ENCODE results near the gene C20orf204. TPM values are rescaled to one million over a fixed set of nuclear protein-coding genes. Genes with fewer than 3 reads are reported as not detected.

Gene C20orf204
- total and polyA plus RNA-seq, 3 donors from 2014 or later = 2.9 to 8.3 (median 4.5) TPM

DNA sequence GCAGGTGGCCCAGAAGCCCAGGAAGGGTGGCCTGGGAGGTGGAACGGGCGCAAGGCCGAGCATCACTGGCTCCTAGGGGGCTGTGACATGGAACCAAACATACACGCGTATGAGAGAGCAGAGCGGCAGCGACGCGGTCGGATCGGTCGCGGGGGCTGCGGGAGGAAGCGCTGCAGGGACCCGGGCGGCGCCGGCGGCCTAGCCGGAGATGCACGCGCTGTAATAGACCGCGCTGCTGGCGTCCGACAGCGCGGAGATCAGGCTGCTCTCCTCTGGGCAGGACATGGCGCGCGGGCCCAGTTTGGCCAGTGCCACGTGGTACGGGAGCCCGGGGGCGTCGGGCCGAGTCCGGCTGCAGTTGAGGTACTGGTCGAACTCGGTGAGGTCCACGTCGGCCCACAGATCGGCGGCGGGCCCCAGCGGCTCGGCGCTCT is 12.0 kb downstream of the C20orf204 start:
- no peak for TF ChIP-seq POLR2A (IDR thresholded peaks at IDR 0.05)
- TF ChIP-seq, protein P1, sequence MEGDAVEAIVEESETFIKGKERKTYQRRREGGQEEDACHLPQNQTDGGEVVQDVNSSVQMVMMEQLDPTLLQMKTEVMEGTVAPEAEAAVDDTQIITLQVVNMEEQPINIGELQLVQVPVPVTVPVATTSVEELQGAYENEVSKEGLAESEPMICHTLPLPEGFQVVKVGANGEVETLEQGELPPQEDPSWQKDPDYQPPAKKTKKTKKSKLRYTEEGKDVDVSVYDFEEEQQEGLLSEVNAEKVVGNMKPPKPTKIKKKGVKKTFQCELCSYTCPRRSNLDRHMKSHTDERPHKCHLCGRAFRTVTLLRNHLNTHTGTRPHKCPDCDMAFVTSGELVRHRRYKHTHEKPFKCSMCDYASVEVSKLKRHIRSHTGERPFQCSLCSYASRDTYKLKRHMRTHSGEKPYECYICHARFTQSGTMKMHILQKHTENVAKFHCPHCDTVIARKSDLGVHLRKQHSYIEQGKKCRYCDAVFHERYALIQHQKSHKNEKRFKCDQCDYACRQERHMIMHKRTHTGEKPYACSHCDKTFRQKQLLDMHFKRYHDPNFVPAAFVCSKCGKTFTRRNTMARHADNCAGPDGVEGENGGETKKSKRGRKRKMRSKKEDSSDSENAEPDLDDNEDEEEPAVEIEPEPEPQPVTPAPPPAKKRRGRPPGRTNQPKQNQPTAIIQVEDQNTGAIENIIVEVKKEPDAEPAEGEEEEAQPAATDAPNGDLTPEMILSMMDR (IDR thresholded peaks at IDR 0.05) = no peak
- Histone ChIP-seq H3K27me3 (no peaks in the 10 kb centered on the region), H3K27ac (no peak overlapping the region), H3K9me3 (no peaks in the 10 kb centered on the region), H3K4me3 (peak overlapping the region; percentile 40 to 49), H3K36me3 (ENCODE audit: low read depth, missing control alignments) (no peaks in the 10 kb centered on the region), H3K4me1 (peaks cover 8% of the 10 kb centered on the region)
- no peak for DNase-seq
- intact Hi-C loops (cut with DNase I; ENCODE audit: low total_unique reads) = no loop called here
- 8 to 16% methylated on average over 14 to 44 of the region's 49 CpGs for WGBS, 2 donors

DNA sequence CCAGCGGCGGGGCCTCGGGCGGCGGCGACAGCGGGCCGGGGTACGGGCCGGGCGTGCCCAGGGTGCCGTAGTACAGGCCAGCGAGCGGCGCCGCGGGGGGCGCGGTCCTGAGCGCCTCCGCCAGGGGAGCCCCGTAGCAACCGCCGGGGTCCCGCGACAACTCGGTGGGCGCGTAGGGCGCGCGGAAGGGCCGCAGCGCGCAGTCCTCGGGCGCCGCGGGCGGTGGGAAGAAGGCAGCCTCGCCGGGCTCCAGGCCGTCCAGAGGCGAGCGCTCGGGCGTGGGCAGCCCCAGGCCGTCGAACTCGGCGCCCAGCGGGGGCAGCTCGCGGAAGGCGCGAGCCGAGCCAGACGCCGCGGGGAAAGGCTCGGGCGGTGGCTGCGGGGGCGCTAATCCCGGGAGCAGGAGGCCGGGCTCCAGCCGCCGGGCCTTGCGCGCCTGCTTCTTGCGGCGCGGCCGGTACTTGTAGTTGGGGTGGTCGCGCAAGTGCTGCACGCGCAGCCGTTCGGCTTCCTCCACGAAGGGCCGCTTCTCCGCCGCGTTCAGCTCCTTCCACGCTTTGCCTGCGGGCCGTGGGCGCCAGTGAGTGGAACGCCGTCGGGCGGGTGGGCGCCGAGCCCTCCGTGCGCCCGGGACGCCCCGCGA is 12.5 kb downstream of the C20orf204 start:
- TF ChIP-seq, protein P1 (IDR thresholded peaks at IDR 0.05) = no peak
- no peak for TF ChIP-seq POLR2A (IDR thresholded peaks at IDR 0.05)
- intact Hi-C loops (cut with DNase I; ENCODE audit: low total_unique reads) = no loop called here
- H3K4me3 ChIP-seq = peak overlapping the region; percentile 40 to 49
- H3K4me1 ChIP-seq = peaks cover 8% of the 10 kb centered on the region
- no peaks in the 10 kb centered on the region for H3K27me3 ChIP-seq
- no peaks in the 10 kb centered on the region for H3K36me3 ChIP-seq (ENCODE audit: low read depth, missing control alignments)
- DNase-seq = no peak
- no peaks in the 10 kb centered on the region for H3K9me3 ChIP-seq
- WGBS, 2 donors = 2% methylated on average over 49 of the region's 101 CpGs; no CpG with 5 or more reads in 1 of the 2 donors
- no peak overlapping the region for H3K27ac ChIP-seq

- DNase-seq = no peak
- H3K4me3 ChIP-seq = peak within 1 kb of the TSS; percentile 36 to 40
- H3K9me3 ChIP-seq = no peaks in the 10 kb centered on the region
- H3K27ac ChIP-seq = peak within 1 kb of the TSS in 1 of 2 donors; percentile 30
- intact Hi-C loops (cut with DNase I; ENCODE audit: low total_unique reads) = no loop called here
- H3K27me3 ChIP-seq = no peaks in the 10 kb centered on the region
- no peaks in the 10 kb centered on the region for H3K36me3 ChIP-seq (ENCODE audit: low read depth, missing control alignments)
- H3K4me1 ChIP-seq = peaks cover 8% of the 10 kb centered on the region
- 0% methylated on average over 62 of the region's 111 CpGs; no CpG with 5 or more reads in 1 of the 2 donors for WGBS, 2 donors
- TF ChIP-seq, protein P1 (IDR thresholded peaks at IDR 0.05) = no peak
- no peak for TF ChIP-seq POLR2A (IDR thresholded peaks at IDR 0.05)
Measured at GRCh38 chr20:64049060-64049877, 13.3 kb downstream of the C20orf204 start, which contains the start of gene SOX18. Gene SOX18 (minus strand): TSS chr20:64049639. CDS start chr20:64049516, 123 bp downstream.

GRCh38 chr20:64049878-64050260 is 13.9 kb downstream of the C20orf204 start:
- intact Hi-C loops (cut with DNase I; ENCODE audit: low total_unique reads) = no loop called here
- Histone ChIP-seq H3K27ac (peak overlapping the region in 1 of 2 donors; percentile 30), H3K4me3 (peak overlapping the region; percentile 2 to 29), H3K36me3 (ENCODE audit: low read depth, missing control alignments) (no peaks in the 10 kb centered on the region), H3K9me3 (no peaks in the 10 kb centered on the region), H3K27me3 (no peaks in the 10 kb centered on the region), H3K4me1 (peaks cover 8% of the 10 kb centered on the region)
- DNase-seq = no peak
- TF ChIP-seq, protein P1 (IDR thresholded peaks at IDR 0.05) = no peak
- no peak for TF ChIP-seq POLR2A (IDR thresholded peaks at IDR 0.05)
- WGBS, 2 donors = 20 to 25% methylated on average over 1 to 13 of the region's 16 CpGs

Data from testis (tissue), 3 donors.